Measurements from ENCODE around the gene KRT33B.

The KRT33B gene

DNA sequence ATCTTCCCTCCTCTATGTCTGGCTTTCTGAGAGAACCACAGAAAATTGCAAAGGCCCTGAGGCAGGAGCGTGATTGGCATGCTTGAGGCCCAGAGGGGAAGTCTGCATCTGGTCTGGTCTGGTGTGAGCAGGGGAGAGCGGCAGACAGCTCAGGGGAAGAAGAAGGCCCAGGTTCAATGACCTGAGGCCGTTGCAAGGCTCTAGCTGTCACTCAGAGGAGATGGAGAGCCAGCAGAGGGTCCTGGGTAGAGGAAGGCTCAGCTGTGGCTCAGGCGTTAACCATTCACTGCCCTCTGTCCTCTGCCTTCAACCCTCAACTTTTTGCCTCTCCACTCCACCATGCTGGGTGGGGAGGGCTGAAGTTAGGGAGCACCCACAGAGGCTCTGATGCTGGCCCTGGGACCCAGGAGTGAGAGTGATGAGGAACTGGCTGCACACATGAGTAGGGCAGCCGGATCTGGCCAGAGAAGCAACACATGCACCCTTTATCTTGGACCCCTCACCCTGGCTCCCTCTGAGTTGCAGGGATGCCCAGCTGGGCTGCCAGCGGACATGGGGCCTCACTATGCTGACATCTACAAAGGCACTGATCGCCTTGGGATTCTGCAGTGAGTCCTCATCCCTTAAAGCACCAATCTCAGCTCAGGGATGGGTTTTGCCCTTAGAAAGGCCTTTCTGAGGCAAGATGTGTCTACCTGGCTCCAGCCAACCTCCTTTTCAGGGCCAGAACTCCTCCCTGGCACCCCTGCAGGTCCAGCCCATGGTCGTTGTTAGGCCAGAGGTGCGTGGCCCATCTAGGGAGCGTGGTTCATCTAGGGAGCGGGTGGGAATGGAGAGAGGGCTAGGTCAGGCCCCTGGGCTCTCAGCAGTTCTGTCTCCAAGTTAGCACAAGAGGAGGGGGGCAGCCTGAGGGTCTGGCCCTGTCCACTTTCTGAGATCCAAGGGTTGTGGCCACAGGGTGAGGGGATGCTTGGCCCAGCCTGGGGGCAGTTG is 46.4 kb downstream of the KRT33B start:
- no peak for DNase-seq

DNA sequence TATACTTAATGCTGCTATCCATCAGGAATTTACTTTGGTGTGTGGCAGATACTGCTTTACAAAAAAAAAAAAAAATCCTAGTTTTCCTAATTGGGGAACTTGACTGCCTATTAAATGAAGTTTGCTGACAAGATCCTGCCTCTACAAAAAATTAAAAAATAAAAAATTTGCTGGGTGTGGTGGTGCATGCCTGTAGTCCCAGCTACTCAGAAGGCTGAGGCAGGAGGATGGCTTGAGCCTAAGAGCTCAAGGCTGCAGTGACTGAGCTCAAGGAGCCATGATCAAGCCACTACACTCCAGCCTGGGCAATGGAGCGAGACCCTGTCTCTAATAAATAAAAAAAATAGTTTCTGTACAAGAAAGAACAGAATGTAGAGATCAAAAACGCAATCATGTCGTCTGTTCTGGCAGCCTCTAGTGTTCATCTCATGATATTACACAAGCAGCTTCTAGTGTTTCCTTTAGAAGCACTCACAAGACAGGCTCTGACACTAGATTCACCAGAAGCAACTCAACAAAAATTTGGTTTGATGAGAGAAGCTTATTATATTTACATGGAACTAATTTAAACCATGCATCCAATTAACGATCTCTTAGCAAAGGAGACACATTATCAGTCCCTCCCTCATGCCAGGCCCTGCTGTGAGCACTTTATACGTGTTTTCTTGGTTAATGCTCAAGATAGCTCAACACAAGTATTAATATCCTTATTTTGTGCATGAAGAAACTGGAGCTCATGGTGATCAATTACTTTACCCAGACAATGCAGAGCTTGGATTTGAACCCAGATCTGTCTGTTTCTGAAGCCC is 47.3 kb downstream of the KRT33B start:
- peak; percentile 76 for DNase-seq

DNA sequence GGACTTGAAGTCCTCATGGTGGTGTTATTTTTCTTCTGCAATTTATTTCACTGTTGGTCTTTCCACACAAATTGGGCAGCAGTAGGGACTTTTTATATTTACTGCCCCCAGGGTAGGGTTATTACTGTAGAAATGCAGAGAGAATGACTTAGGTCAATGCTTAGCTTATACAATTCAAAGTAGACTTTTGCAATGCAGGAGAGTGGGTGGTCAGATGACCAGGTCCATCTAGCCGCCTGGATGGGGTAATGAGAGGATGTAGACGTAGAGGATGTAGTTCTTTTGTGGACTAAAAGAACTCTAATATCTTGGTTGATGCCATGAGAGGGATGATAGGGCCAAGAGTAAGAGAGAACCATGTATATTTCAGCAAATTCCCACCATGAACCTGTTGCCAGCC is 51.4 kb downstream of the KRT33B start:
- no peak for DNase-seq

DNA sequence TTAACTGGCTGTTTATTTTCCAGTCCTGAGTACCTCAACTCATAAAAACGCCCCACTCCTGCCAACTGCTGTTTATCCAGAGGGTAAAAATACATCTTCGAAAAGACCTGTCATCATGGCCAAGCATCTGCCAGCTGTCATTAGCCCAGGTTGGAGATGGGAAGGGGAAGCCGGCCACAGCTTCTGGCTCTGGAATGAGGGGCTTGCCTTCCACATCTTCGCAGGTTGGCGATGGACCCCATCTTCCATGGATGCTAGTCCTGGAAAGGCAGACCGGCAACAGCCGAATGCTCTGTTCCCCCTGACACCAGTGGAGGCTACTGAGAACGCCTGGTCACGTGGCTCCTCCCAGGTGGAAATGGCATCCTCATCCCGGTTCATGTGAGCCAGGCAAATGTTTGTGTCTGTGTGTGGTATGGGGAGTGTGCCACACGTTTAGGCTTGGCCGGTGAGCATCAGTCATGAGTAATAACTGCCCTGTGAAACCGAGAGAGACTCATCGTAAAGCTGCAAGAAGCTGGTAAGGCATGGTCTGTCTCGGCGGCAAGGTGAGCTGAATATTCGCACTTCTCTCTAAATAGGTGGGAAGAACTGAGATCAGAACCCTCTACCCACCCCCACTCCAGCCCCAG is 53.7 kb downstream of the KRT33B start:
- DNase-seq, result no peak

DNA sequence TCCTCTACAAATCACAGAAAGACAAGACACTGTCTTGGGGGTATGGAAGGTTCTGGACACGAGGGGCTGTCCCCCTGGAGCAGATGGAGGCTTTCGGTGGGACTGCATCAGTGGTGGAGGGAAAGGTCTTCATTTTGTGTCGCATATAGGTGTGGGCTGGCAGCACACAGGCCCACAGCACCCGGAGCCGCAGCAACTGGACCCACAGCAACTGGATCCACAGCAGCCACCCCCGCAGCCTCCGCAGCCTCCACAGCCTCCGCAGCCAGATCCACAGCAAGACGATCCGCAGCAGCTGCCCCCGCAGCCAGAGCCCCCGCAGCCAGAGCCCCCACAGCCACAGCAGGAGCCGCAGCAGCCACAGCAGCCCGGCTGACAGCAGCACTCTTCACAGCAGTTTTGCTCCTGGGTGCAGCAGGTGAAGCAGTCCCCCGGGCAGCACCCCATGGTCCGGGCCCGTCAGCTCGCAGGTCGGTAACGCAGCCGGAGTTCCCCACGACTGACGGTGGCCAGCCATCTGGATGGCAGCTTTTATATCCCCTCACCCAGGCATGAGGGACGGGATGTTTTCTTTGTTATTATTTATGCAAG is 54.3 kb downstream of the KRT33B start, which contains the start of gene KRTAP17-1:
TSS of gene KRTAP17-1 (minus strand) at position 507 of the 591 bp plus-strand sequence. CDS start at position 447, 60 bp downstream.
- no peak for DNase-seq
